CD4-positive, alpha-beta T cell treated with Interferon alpha-2 for 1 hour (primary cell): ENCODE data around the gene CLDN17.

ENCODE experiments used
- DNase-seq, 2 donors: peaks; one replicate each; pipeline ENCODE4 v3.0.0-alpha.2; 2020 to 2022

Gene CLDN17

GRCh38 chr21:30166705-30167104 is at the start of gene CLDN17:
CLDN17 (minus strand) TSS chr21:30166805; CDS start chr21:30166617, 188 bp downstream.
- no peak for DNase-seq

- DNase-seq: no peak
These were observed 49.6 kb upstream of the CLDN17 start, which contains the start of gene CLDN8 for GRCh38 chr21:30216041-30216723. CLDN8 (minus strand) TSS chr21:30216097; CDS start chr21:30215925, 172 bp downstream.

DNA sequence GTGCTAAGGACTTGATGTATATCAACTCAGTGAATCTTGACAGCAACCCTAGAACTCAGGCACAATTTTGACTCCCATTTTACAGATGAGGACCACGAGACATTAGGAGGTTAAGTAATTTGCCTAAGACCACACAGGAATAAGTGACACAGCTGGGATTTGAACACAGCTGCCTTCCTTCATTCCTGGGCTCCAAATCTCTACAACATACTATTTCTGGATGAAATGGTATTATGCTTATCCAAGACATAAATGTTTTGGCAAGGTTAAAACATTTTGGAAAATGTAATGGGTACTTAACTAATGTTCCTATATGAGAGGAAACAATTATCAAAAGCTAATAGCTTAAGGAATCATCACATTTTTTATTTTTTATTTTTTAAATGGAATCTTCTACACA is 44.5 kb upstream of the CLDN17 start:
- no peak for DNase-seq

GRCh38 chr21:30209601-30210000 is 43.0 kb upstream of the CLDN17 start:
- DNase-seq: no peak

DNA sequence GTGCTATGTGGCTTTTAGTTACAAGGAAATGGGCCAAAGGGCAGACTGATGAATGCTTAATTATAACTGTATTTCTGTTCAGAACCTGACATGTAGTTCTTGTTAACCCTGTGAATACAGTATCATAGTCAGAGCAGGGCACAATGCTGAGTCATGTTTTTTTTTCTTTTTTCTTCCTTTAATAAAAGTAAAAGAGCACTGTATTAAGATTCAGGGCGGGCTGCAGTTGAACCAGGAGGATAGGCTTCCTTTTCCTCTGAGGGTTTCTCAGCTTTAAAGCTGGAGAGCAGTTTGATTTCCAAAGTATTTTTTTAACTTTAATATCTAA is 40.6 kb upstream of the CLDN17 start:
- no peak for DNase-seq

DNA sequence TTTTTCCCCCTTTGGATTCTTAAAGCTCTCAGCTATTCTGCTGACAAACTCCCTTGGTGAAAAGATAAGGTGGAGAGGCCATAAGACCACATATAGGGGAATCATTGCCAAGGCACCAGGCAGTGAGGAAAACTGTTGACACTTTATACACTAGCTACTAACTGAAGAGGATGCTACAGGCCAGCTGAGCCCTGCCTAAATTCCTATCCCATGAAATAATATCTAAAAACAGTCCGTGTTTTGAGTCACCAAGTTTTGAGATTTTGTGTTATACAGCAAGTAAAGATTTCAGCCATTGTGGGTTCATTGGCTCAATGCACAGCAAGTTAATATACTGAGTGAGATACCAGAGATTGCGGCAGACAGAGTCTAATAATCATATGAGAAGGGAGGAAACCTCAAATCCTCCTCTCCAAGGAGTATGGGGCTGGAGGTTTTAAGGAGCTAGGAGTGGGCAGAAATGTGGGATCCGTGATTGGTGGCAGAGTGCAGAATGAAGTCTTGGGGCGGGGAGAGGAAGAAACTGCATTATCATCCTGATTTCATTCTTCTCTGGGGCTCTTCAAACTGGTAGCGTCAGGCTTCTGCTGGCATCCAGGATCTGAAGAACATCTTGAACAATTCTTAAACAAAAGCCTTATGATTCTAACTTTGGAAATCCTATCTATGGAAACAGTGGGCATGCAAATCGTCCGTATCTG is 40.1 kb upstream of the CLDN17 start:
- no peak for DNase-seq

DNA sequence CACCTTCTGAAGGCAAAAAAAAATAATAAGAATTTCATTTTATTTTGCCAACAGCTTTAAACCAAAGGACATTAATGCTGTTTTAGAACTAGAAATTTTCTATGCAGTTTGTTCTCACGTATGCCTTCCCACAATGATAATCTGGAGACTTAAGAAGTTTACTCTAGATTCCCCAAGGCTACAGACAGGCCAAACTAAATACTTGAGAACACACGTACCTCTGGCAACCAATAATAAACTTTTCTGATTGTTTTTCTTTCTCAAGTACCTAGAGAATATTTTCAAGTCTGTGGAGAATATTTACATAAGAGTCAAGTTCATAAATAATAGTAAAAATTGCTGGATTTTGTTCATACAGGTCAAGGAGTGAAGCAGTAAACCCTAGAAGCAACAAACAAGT is 33.4 kb upstream of the CLDN17 start:
- DNase-seq: no peak

GRCh38 chr21:30194701-30195299 is 28.2 kb upstream of the CLDN17 start:
- DNase-seq: no peak

DNA sequence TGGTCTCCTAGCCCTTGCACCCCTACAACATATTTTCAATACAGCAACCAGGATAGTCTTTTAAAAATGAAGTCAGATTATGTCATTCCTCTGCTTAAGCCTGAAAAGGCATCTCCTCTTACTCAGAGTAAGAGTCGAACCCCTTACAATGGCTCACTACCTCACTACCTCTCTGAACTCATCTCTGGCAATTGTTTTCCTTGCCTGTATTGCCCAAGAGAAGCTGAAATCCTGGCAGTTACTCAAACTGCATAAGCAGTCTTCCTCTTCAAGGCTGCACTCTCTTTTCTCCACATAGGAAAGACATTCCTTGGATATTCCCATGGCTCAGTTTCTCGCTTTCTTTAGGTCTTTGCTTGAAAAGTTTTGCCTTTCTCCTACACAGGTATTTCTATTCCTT is 26.6 kb upstream of the CLDN17 start:
- DNase-seq: no peak

- no peak for DNase-seq
These were observed 23.9 kb upstream of the CLDN17 start for GRCh38 chr21:30190554-30190953.

GRCh38 chr21:30189773-30190172 is 23.2 kb upstream of the CLDN17 start:
- DNase-seq: no peak

DNA sequence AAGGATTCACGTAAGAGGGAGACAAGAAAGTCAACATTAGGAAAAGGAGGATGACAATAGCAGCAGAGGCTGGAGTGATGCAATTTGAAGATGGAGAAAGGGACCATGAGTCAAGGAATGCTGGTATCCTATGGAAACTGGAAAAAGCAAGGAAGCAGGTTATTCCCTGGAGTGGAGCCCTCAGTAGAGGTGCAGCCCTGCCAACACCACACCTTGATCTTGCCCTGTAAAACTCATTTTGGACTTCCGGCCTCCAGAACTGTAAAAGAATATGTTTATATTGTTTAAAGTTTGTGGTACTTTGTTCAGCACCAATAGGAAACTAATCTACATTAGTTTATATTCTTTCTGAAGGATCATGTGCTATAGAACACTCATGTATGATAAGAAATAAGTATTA is 19.6 kb upstream of the CLDN17 start:
- DNase-seq: no peak

DNA sequence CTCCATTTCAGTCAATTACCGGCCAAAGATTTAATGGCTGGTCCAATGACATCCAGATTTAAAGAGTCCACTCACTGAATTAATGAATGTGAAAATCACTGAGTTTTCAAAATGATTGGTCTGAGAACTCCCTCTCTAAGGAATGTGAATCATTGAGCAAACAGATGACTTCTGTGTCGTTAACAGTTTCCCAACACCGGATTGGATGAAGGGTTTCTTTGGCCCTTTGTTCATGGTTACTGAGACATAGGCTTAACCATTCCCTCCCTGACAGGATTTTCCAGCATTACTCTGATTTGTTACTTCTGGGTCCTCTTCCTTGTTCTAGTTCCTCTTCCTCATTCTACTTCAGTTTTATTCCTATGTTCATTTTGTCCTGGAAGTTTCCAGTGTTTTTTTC is 1.5 kb upstream of the CLDN17 start:
- DNase-seq: no peak

GRCh38 chr21:30166171-30166570 is 434 bp downstream of the CLDN17 start:
- no peak for DNase-seq

GRCh38 chr21:30164796-30165195 is 1.8 kb downstream of the CLDN17 start:
- DNase-seq: no peak

- DNase-seq: no peak
These were observed 12.8 kb downstream of the CLDN17 start for GRCh38 chr21:30153697-30154340.

DNA sequence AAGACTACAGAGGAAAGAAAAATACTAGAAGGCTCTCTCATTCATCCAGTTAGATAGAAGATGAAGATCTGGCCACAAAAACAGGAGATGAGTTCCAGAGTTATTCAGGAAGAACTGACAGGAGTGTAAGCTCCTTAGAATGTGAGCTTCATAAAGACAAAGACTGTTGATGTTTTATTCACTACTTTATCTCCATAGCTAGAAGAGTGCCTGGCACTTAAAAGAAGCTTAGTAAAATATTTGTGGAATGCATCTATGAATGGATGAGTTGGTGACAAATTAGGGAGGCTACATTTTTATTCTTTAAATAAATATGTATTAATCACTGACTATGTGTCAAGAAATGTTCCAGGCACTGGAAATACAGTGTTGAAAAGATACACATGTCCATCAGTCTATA is 13.8 kb downstream of the CLDN17 start:
- DNase-seq: no peak

DNA sequence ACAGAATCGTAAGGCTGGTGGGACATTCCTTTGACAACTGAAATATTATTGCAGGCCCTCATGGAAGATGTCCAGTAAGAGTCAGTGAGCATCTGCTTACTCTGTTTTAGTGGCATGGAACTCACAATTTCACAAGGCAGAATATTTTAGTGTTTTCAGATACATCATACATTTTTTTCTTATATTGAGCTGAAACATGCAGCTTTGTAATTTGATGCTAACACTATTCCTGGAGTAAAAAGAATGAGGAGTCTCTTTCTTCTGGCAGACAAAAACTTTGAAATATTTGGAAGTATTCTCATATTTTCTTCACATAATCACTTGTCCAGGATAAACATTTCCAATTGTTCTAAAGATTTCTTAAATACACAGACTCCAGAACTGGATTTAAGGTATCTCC is 17.7 kb downstream of the CLDN17 start:
- no peak for DNase-seq

DNA sequence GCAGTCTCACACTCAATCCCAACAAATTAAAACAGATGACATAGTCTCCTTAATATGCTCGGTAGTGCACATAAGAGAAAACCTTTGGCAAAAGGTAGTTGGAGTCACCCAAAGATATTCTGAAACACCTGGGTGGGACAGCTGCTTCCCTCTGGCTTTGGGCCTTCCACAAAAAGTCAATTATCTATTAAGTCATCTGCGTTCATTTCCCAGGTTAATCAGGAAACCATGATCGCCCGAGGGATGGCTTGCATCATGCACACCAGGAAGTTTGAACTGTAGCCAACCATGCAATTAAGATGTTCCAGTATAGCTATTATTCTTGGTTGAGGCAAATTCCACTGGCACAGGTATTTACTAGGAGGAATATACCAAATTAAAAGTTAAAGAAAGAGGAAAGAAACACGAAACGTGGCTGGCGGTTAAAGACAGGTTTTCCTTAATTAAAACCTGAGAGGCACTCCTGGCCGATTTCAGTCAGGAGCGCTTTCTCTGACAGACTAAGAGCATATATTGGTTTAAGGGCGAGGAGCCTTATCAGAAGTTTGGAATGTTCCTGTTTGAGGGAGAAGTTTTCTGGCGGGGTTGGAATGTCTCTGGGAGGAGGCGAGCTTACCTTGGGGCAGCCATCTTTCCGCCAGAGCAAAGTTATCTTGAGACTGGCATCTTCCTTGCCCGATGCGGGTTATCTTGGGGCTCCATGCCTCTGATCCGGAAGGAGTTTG is 19.9 kb downstream of the CLDN17 start:
- no peak for DNase-seq

- no peak for DNase-seq
These were observed 28.1 kb downstream of the CLDN17 start for GRCh38 chr21:30138483-30138882.

GRCh38 chr21:30129246-30129645 is 37.4 kb downstream of the CLDN17 start:
- DNase-seq: no peak

GRCh38 chr21:30126576-30126975 is 40.0 kb downstream of the CLDN17 start:
- no peak for DNase-seq

GRCh38 chr21:30117631-30118030 is 49.0 kb downstream of the CLDN17 start:
- DNase-seq: no peak
